Inflammatory macrophage (primary cell): Measurements from ENCODE around the gene ZNF320.
"Not testable (repeated sequence)": the region's sequence is repeated elsewhere in the genome, so short reads cannot be mapped to it uniquely, and the experiment has no call there.

Experiments
- DNase-seq, 2 donors: peaks; one replicate each; pipeline ENCODE4 v3.0.0-alpha.2; 2020 to 2022

Gene ZNF320

DNA sequence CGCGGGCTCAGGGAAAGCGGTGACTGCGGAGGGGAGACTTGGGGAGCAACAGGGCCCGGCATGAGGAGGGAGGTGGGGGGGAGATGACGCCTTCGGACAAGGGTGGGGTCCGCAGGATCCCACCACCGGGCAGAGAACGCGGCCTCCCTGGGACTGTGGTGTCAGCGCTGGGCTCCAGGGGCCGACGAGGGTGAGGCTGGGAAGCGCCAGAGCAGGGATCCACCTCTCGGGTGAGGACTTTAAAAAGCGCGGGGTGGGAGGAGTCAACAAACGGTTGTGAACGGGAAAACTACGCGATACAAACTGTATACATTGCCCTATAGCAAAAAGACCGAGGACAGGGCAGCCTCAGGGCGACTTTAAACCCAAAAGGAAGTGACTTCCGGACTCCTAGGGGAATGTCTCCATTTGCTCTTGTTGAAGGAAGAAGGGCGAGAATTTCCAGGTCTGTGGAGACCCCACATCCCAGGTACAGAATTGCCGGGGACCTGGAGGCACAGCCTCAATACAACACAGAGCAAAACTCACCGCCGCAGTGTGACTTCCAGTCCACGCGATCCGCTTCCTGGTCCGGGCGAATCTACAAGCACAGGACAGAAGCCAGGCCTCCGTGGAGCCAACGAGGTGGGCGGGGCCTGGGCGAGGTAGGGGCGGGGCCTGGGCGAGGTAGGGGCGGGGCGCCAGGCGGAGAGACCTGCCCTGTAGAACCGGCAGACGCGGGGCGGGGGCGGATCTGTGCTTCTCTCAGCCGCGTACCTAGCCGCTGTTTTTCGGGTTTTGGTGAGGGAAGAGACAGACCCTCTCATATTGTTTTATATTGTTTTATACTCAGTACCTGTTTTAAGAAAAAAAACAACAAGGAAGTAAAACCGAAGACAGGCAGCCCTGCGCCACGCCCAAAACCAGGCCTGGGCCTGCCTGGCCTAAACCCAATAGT, 25.7 kb upstream of the ZNF320 start, which contains the start of gene ZNF888:
Gene ZNF888, minus strand, starts transcription at position 588 of the 937 bp plus-strand sequence. CDS start 5,555 bp downstream, outside the sequence.
- DNase-seq, result peak; percentile 89 to 92

- no peak for DNase-seq
Observed at GRCh38 chr19:52917531-52917930, 20.1 kb upstream of the ZNF320 start.

DNA sequence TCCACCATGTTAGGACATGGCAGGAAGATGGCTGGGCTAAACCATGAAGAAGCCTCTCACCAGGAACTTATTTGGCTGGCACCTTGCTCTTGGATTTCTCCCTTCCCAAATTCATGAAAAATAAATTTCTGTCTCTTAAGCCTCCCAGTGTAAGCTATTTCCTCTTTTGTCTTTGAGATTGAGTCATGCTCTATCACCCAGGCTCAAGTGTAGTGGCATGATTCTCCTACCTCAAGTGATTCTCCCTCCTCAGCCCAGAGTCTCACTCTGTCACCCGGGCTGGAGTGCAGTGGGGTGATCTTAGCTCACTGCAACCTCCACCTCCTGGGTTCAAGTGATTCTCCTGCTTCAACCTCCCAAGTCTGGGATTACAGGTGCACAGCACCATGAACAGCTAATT, 13.2 kb upstream of the ZNF320 start:
- DNase-seq, result no peak

DNA sequence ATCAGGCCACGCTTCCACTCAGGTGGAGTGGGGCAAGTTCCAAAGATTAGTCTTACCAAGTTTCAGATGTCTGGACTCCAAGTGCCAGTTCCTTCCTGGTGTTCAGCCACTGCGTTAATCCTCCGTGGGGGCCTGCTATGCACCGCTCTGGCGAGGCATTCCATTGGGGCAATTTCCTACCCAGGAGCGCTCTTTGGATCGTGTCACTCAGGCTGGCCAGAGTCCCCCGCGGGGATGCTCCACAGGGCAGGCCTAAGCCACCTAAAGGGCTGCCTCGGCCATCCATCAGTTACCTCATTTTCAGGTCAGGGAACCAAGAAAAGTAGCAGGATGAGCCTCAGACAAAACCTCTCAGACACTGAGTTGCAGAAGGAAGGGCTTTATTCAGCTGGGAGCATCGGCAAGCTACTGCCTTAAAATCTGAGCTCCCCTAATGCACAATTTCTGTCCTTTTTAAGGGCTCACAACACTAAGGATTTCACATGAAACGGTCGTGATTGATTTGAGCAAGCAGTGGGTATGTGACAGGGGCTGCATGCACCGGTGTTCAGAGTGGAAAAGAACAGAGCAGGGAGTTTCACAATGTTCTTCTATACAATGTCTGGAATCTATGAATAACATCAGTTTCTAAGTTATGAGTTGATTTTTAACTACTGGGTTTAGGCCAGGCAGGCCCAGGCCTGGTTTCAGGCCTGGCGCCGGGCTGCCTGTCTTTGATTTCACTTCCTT, 6.8 kb upstream of the ZNF320 start:
- not testable (repeated sequence) for DNase-seq

GRCh38 chr19:52901842-52902241, 4.4 kb upstream of the ZNF320 start:
- no peak for DNase-seq

- not testable (repeated sequence) for DNase-seq
Observed at GRCh38 chr19:52898596-52898995, 1.2 kb upstream of the ZNF320 start.

GRCh38 chr19:52898101-52898500, 666 bp upstream of the ZNF320 start:
- DNase-seq, result no peak

- DNase-seq, result peak in 1 of 2 donors; percentile 8
Observed at GRCh38 chr19:52896431-52897137, 851 bp downstream of the ZNF320 start.

GRCh38 chr19:52891336-52891735, 6.1 kb downstream of the ZNF320 start:
- no peak for DNase-seq

- DNase-seq, result no peak
Observed at GRCh38 chr19:52889931-52890330, 7.5 kb downstream of the ZNF320 start.

DNA sequence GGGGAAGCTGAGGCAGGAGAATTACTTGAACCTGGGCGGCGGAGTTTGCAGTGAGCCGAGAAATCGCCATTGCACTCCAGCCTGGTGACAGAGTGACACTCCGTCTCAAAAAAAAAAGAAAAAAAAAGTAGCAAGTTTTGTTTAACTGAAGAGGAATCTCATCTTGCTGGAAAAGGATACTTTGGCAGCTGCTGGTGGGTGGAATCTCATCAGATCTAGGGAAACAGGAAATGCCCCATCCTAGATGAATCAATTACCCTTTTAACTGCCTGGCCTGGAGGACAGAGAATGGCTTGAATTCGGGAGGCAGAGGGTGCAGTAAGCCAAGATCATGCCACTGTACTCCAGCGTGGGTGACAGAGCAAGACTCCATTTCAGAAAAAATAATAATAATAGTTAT, 8.4 kb downstream of the ZNF320 start:
- no peak for DNase-seq

- no peak for DNase-seq
Observed at GRCh38 chr19:52880895-52881389, 16.5 kb downstream of the ZNF320 start.

DNA sequence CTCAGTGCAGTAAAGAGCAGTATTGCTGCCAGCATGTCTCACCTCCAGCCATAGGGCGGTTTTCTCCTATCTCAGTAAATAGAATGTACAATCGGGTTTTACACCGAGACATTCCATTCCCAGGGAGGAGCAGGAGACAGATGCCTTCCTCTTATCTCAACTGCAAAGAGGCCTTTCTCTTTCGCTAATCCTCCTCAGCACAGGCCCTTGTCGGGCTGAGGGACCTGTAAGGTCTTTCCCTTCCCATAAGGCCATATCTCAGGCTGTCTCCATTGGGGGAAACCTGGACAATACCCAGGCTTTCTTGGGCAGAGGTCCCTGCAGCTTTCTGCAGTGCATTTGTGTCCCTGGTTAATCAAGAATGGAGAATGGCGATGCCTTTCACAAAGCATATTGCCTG, 24.4 kb downstream of the ZNF320 start:
- DNase-seq, result not testable (repeated sequence)

- DNase-seq, result no peak
Observed at GRCh38 chr19:52871466-52871865, 26.0 kb downstream of the ZNF320 start.

DNA sequence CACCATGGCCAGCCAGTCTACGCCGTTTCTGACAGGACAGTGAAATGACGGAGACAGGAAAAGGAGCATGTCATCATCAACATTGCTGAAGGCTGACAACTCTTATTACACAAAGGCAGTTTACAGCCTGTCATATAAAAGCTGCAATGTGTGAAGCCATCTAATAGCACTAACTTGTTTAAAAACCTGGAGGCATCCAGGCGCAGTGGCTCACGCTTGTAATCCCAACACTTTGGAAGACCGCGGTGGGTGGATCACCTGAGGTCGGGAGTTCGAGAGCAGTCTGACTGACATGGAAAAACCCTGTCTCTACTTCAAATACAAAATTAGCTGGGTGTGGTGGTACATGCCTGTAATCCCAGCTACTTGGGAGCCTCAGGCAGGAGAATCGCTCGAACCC, 29.4 kb downstream of the ZNF320 start:
- not testable (repeated sequence) for DNase-seq

GRCh38 chr19:52857378-52858191, 39.9 kb downstream of the ZNF320 start, which contains the start of gene ZNF468:
Gene ZNF468, minus strand, starts transcription at chr19:52857619. Its CDS starts 3,347 bp downstream, at chr19:52854272.
- DNase-seq, result peak; percentile 61 to 82

DNA sequence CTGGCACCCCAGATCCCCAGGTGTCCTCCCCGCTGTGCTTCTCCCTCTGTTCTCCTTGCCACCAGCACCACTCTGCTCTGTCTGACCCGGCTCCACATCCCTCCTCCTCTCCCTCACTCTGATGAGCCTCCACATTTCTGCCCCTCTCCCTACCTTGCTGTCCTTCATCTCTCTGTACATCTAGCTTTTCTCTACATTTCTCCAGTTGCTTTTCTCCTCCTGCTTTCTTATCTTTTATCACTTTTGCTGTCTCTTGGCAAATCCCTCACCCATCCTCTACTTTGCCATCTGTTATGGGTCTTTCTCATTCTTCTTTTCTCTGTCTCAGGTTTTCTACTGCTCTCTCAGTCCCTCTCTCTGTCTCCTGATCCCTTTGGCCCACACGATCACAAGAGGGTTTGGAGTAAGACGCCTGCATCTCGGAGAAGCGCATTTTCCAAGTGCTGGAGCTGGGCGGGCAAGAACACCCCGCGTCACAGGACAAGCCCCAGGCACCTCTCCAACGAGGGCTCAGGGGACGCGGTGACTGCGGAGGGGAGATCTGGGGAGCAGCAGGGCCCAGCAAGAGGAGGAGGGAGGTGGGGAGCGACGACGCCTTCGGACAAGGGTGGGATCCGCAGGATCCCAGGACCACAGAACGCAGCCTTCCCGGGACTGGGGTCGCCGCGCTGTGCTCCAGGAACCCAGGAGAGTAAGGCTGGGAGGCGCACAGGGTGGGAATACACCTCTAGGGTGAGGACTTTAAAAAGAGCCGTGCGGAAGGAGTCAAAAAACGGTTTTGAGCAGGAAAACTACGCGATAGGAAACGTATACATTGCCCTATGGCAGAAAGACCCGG, 40.7 kb downstream of the ZNF320 start:
- peak in 1 of 2 donors; percentile 6 for DNase-seq
